Astrocyte of the cerebellum (primary cell): ENCODE measurements around the gene FTCD.

ENCODE experiments used
- DNase-seq: peaks from one replicate; pipeline ENCODE4 v3.0.0-alpha.2; 2011; ENCODE audit warnings: low read depth
- H3K4me3 ChIP-seq: 2 replicates; pipeline ENCODE4 v1.5.1; 2011; ENCODE audit warnings: mild to moderate bottlenecking, low read depth, low read length, moderate library complexity
- CTCF ChIP-seq: IDR thresholded peaks from 2 replicates; pipeline ENCODE4 v1.5.1; 2012; ENCODE audit warnings: low read length, low read depth, moderate library complexity, mild to moderate bottlenecking; ENCODE audit errors: missing control alignments
- in situ Hi-C: cut with HindIII; loops from 2 replicates; pipeline ENCODE4 v1.10.0; 2017; ENCODE audit warnings: low sequenced_read_pairs

FTCD gene

GRCh38 chr21:46135782-46136395, 19.5 kb downstream of the FTCD start:
- no peak overlapping the region for H3K4me3 ChIP-seq
- no peak for TF ChIP-seq CTCF
- no peak for DNase-seq
- in situ Hi-C loops, result no loop called here

- TF ChIP-seq CTCF, result no peak
- no peak for DNase-seq
- no peak overlapping the region for H3K4me3 ChIP-seq
- in situ Hi-C loops, result no loop called here
These were observed 23.3 kb downstream of the FTCD start for GRCh38 chr21:46131838-46132651.

- no peak for TF ChIP-seq CTCF
- DNase-seq, result no peak
- in situ Hi-C loops, result no loop called here
- no peak overlapping the region for H3K4me3 ChIP-seq
These were observed 23.9 kb downstream of the FTCD start for GRCh38 chr21:46131588-46131837.

- no peak for TF ChIP-seq CTCF
- in situ Hi-C loops, result no loop called here
- no peak for DNase-seq
- H3K4me3 ChIP-seq, result no peak overlapping the region
These were observed 24.4 kb downstream of the FTCD start for GRCh38 chr21:46130831-46131587.

- no peak overlapping the region for H3K4me3 ChIP-seq
- no peak for DNase-seq
- in situ Hi-C loops, result no loop called here
- TF ChIP-seq CTCF, result no peak
These were observed 25.3 kb downstream of the FTCD start for GRCh38 chr21:46129846-46130651.

GRCh38 chr21:46128933-46129571, 26.3 kb downstream of the FTCD start:
- in situ Hi-C loops, result no loop called here
- DNase-seq, result no peak
- no peak overlapping the region for H3K4me3 ChIP-seq
- no peak for TF ChIP-seq CTCF
